Measurements from ENCODE around the gene TAS2R46. TPM values are rescaled to one million over a fixed set of nuclear protein-coding genes. Genes with fewer than 3 reads are reported as not detected.

The TAS2R46 gene
- total RNA-seq, 2 experiments from 2014 or later: 1.3 to 1.6 TPM

DNA sequence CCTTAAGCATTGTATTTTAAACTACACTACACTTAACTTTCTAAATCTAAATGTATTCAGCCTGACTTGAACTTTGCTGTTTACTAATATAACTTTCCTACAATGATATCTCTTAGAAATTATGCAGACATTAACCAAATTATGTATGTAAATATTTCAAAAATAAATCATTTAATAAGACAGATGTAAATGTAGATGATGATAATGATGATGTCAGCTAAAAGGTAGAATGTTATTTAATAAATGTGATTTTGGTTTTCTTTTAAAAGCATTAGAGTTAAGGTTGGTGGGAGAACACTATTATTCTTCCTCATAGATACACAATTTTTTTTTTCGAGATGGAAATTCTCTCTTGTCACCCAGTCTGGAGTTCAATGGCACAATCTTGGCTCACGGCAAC lies 19.9 kb upstream of the TAS2R46 start:
- Histone ChIP-seq H3K4me1 (ENCODE audit: insufficient read depth, low read length, poor library complexity, severe bottlenecking) (no peaks in the 10 kb centered on the region), H3K4me2 (ENCODE audit: low read length) (no peak overlapping the region), H4K20me1 (ENCODE audit: insufficient read depth, low read length) (no peaks in the 10 kb centered on the region), H3K9me2 (ENCODE audit: insufficient read depth, low read length) (no peaks in the 10 kb centered on the region), H3K27ac (ENCODE audit: low read depth, low read length, poor library complexity, severe bottlenecking) (no peak overlapping the region), H3K79me2 (ENCODE audit: insufficient read depth, low read depth, low read length) (no peaks in the 10 kb centered on the region), H3K36me3 (ENCODE audit: insufficient read depth, low read length) (no peaks in the 10 kb centered on the region), H3K4me3 (ENCODE audit: low read depth, low read length, poor library complexity, severe bottlenecking) (no peak overlapping the region), H3K9me3 (ENCODE audit: low read length) (peaks cover 15% of the 10 kb centered on the region; the same call in 1 of the 2 replicates), H2AFZ (ENCODE audit: low read length) (no peak overlapping the region)
- intact Hi-C loops (cut with micrococcal nuclease; ENCODE audit: unreplicated experiment): no loop called here
- CTCF ChIA-PET (ENCODE audit: unreplicated experiment): no interaction called here
- POLR2A ChIA-PET: interaction anchor here (1.2 kb wide), 1 partner anchor 13 kb away, joined by 3 read pairs; no protein-coding TSS in a partner anchor
- BruUV-seq (replicated peaks): no TSS peak
- no peak for DNase-seq (ENCODE audit: low spot score)
- TF ChIP-seq EZH2phosphoT487 (IDR thresholded peaks at IDR 0.05; ENCODE audit: borderline replicate concordance, low read depth, low read length): no peak
- TF ChIP-seq, protein P1, sequence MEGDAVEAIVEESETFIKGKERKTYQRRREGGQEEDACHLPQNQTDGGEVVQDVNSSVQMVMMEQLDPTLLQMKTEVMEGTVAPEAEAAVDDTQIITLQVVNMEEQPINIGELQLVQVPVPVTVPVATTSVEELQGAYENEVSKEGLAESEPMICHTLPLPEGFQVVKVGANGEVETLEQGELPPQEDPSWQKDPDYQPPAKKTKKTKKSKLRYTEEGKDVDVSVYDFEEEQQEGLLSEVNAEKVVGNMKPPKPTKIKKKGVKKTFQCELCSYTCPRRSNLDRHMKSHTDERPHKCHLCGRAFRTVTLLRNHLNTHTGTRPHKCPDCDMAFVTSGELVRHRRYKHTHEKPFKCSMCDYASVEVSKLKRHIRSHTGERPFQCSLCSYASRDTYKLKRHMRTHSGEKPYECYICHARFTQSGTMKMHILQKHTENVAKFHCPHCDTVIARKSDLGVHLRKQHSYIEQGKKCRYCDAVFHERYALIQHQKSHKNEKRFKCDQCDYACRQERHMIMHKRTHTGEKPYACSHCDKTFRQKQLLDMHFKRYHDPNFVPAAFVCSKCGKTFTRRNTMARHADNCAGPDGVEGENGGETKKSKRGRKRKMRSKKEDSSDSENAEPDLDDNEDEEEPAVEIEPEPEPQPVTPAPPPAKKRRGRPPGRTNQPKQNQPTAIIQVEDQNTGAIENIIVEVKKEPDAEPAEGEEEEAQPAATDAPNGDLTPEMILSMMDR (conservative IDR thresholded peaks at IDR 0.05; ENCODE audit: low read length): no peak

DNA sequence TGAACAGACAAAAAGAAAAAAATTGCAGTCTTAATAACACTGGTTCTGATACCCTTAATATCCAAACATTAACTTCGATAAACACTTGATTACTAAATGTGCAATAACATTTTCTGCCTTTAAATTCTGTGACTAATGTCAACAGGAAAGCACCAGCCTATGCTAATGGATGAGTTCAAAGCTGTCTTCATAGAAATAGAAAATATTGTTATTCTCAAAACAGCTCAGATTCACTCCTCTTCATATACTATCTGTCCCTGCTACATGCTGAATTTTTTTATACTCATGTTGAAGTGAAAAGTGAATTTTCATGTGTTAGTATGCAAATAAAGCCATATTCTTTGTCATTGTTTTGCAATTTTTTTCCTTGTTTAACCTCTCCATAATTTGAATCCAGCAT lies 16.2 kb upstream of the TAS2R46 start:
- DNase-seq (ENCODE audit: low spot score): no peak
- CTCF ChIA-PET (ENCODE audit: unreplicated experiment): no interaction called here
- Histone ChIP-seq H3K79me2 (ENCODE audit: insufficient read depth, low read depth, low read length) (no peaks in the 10 kb centered on the region), H3K9me3 (ENCODE audit: low read length) (peaks cover 15% of the 10 kb centered on the region; the same call in 1 of the 2 replicates), H3K36me3 (ENCODE audit: insufficient read depth, low read length) (no peaks in the 10 kb centered on the region), H4K20me1 (ENCODE audit: insufficient read depth, low read length) (no peaks in the 10 kb centered on the region), H3K4me3 (ENCODE audit: low read depth, low read length, poor library complexity, severe bottlenecking) (no peak overlapping the region), H3K9me2 (ENCODE audit: insufficient read depth, low read length) (no peaks in the 10 kb centered on the region), H3K4me2 (ENCODE audit: low read length) (no peak overlapping the region), H3K4me1 (ENCODE audit: insufficient read depth, low read length, poor library complexity, severe bottlenecking) (no peaks in the 10 kb centered on the region), H2AFZ (ENCODE audit: low read length) (no peak overlapping the region), H3K27ac (ENCODE audit: low read depth, low read length, poor library complexity, severe bottlenecking) (no peak overlapping the region)
- no TSS peak for BruUV-seq (replicated peaks)
- no peak for TF ChIP-seq EZH2phosphoT487 (IDR thresholded peaks at IDR 0.05; ENCODE audit: borderline replicate concordance, low read depth, low read length)
- TF ChIP-seq, protein P1 (conservative IDR thresholded peaks at IDR 0.05; ENCODE audit: low read length): no peak
- intact Hi-C loops (cut with micrococcal nuclease; ENCODE audit: unreplicated experiment): no loop called here
- POLR2A ChIA-PET: no interaction called here

DNA sequence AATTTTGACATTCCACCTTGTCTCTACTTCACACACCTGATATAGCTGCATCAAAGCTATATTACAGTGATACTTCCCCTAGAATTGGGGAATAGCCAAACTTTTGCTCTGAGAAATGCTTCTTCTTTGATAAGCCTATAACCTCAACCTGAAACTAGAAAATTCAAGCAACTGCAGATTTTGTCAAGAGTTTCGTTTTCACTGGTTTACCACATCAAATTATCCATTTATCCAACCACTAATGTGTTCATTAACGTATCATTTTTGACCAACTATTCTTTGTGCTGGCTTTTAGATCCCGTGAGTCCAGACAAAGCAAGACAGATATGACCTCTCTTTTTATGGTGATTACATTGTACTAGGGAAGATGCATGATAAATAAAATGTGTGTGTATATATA lies 13.5 kb upstream of the TAS2R46 start:
- no peak for DNase-seq (ENCODE audit: low spot score)
- peaks cover 4% of the 10 kb centered on the region; the same call in 1 of the 2 replicates for H3K9me3 ChIP-seq (ENCODE audit: low read length)
- H3K4me1 ChIP-seq (ENCODE audit: insufficient read depth, low read length, poor library complexity, severe bottlenecking): no peaks in the 10 kb centered on the region
- TF ChIP-seq, protein P1 (conservative IDR thresholded peaks at IDR 0.05; ENCODE audit: low read length): no peak
- no peak for TF ChIP-seq EZH2phosphoT487 (IDR thresholded peaks at IDR 0.05; ENCODE audit: borderline replicate concordance, low read depth, low read length)
- POLR2A ChIA-PET: interaction anchor here (1.2 kb wide), 1 partner anchor 9 kb away, joined by 3 read pairs; no protein-coding TSS in a partner anchor
- no peak overlapping the region for H2AFZ ChIP-seq (ENCODE audit: low read length)
- no peak overlapping the region for H3K4me2 ChIP-seq (ENCODE audit: low read length)
- BruUV-seq (replicated peaks): no TSS peak
- H3K79me2 ChIP-seq (ENCODE audit: insufficient read depth, low read depth, low read length): no peaks in the 10 kb centered on the region
- no peak overlapping the region for H3K4me3 ChIP-seq (ENCODE audit: low read depth, low read length, poor library complexity, severe bottlenecking)
- H3K9me2 ChIP-seq (ENCODE audit: insufficient read depth, low read length): no peaks in the 10 kb centered on the region
- no peaks in the 10 kb centered on the region for H3K36me3 ChIP-seq (ENCODE audit: insufficient read depth, low read length)
- H4K20me1 ChIP-seq (ENCODE audit: insufficient read depth, low read length): no peaks in the 10 kb centered on the region
- no peak overlapping the region for H3K27ac ChIP-seq (ENCODE audit: low read depth, low read length, poor library complexity, severe bottlenecking)
- intact Hi-C loops (cut with micrococcal nuclease; ENCODE audit: unreplicated experiment): no loop called here
- CTCF ChIA-PET (ENCODE audit: unreplicated experiment): no interaction called here
